IPS-18a (cell line): ENCODE measurements around the gene GP5.

Experiments used
- H3K27ac ChIP-seq: one replicate; pipeline ENCODE4 v1.5.1; 2013; ENCODE audit warnings: low read length
- H3K27me3 ChIP-seq: one replicate; pipeline ENCODE4 v1.6.1; 2013; ENCODE audit warnings: mild to moderate bottlenecking, low read length; ENCODE audit not compliant: control insufficient read depth, insufficient read depth
- H3K36me3 ChIP-seq: one replicate; pipeline ENCODE4 v1.6.1; 2013; ENCODE audit warnings: low read depth, low read length; ENCODE audit not compliant: control insufficient read depth
- H3K4me1 ChIP-seq: one replicate; pipeline ENCODE4 v1.6.1; 2013; ENCODE audit warnings: low read depth, low read length; ENCODE audit not compliant: control insufficient read depth
- H3K4me3 ChIP-seq: one replicate; pipeline ENCODE4 v1.5.1; 2013; ENCODE audit warnings: low read length
- H3K9ac ChIP-seq: one replicate; pipeline ENCODE4 v1.6.1; 2013; ENCODE audit warnings: mild to moderate bottlenecking, low read length, moderate library complexity
- H3K9me3 ChIP-seq: one replicate; pipeline ENCODE4 v1.6.1; 2013; ENCODE audit warnings: low read depth, low read length; ENCODE audit not compliant: control insufficient read depth

GP5 gene, protein sequence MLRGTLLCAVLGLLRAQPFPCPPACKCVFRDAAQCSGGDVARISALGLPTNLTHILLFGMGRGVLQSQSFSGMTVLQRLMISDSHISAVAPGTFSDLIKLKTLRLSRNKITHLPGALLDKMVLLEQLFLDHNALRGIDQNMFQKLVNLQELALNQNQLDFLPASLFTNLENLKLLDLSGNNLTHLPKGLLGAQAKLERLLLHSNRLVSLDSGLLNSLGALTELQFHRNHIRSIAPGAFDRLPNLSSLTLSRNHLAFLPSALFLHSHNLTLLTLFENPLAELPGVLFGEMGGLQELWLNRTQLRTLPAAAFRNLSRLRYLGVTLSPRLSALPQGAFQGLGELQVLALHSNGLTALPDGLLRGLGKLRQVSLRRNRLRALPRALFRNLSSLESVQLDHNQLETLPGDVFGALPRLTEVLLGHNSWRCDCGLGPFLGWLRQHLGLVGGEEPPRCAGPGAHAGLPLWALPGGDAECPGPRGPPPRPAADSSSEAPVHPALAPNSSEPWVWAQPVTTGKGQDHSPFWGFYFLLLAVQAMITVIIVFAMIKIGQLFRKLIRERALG

DNA sequence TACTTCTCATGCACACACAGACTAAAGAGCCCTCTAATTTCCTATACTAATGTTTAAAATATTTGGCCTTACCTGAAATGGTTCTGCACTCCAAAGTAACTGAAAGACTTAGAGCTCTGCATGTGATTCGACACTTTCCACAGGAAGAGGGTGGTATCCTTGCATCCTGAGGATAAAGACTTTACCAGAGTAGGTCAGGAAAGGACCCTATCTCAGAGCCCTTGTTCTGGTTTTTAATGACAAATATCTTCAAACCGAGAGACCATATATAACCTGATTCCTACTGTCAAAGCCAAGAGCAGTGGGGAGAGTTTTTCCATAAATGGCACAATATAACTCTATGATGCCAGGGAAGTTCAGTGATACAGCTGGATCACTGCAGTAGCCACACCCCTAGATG lies at the start of gene GP5:
GP5 (minus strand) TSS at position 101 of the 400 bp plus-strand sequence. CDS start 984 bp downstream, outside the sequence.
- Histone ChIP-seq H3K27me3 (no peaks in the 10 kb centered on the region), H3K4me1 (peaks cover 11% of the 10 kb centered on the region), H3K9me3 (no peaks in the 10 kb centered on the region), H3K36me3 (peaks cover 4% of the 10 kb centered on the region), H3K4me3 (no peak within 1 kb of the TSS), H3K9ac (no peak within 1 kb of the TSS), H3K27ac (no peak within 1 kb of the TSS)

DNA sequence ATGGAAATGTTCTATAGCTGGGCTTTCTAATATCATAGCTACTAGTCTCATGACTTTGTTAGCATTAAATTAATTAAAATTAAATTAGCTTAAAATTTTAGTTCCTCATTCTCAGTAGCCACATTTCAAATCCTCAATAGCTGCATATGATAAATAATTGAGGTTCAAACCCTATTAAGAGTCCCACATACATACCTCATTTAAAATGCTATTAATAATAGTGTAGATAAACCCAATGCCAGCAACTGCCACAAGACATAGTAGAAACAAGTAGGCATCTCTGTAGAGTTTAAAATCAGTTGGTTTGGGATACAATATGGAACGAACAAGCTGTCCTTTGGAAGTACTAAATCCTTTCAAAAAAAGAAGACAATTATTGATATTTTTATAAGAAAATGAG lies 48.6 kb upstream of the GP5 start:
- H3K27me3 ChIP-seq = no peaks in the 10 kb centered on the region
- H3K4me1 ChIP-seq = no peaks in the 10 kb centered on the region
- H3K4me3 ChIP-seq = no peak overlapping the region
- no peak overlapping the region for H3K9ac ChIP-seq
- peaks cover 56% of the 10 kb centered on the region for H3K36me3 ChIP-seq
- no peak overlapping the region for H3K27ac ChIP-seq
- no peaks in the 10 kb centered on the region for H3K9me3 ChIP-seq

DNA sequence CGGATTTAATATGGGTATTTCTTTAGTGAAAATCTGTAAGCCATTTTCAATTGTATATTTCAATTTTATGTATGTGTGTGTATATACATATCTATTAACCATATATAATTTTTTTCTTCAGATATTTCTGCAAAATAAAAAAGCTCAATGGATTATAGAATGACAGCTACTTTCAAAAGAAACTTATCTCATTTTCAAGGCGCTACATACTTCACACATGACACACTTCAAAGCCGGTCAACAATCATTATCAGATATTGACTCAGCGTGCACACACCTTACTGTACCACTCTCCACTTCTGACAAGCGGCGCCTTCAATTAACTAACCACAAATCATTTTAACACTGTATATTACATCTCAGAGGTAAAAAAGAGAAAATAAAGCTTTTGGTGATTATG lies 48.1 kb upstream of the GP5 start:
- no peak overlapping the region for H3K4me3 ChIP-seq
- H3K9ac ChIP-seq = no peak overlapping the region
- peaks cover 61% of the 10 kb centered on the region for H3K36me3 ChIP-seq
- no peaks in the 10 kb centered on the region for H3K27me3 ChIP-seq
- no peaks in the 10 kb centered on the region for H3K9me3 ChIP-seq
- no peak overlapping the region for H3K27ac ChIP-seq
- no peaks in the 10 kb centered on the region for H3K4me1 ChIP-seq

DNA sequence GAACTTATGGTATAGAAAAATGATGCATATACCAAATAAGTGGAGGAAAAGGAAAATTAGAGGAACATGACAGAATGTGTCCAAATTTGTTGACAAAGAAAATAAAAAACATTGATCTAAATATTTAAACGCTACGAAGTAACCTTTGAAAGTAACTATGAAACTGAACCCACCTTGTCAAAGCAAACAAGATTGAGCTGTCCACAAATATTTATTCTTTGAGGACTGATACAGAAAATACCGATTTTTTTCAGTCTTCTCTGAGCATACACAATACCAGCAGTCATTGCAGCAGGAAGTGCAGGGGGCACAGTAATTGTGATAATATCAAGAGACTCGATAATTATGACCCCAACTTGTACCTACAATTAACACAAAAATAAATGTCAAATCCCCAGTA lies 47.7 kb upstream of the GP5 start:
- H3K4me1 ChIP-seq = no peaks in the 10 kb centered on the region
- no peak overlapping the region for H3K9ac ChIP-seq
- H3K36me3 ChIP-seq = peaks cover 65% of the 10 kb centered on the region

DNA sequence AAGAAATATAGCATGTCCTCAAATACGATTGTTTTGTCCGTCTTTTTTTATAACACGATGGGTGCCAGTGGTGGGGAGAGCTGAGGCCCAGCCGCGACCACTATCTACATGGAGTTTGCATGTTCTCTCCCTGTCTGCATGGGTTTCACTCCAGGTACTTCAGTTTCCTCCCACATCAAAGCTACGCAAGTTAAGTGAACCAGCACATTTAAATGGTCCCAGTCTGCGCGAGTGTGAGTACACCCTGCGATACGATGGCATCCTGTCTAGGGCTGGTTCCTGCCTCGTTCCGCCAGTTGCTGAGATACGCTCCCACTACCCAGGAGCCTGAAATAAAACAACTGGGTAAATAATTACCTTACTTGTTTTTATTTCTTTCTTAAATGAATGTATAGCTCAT lies 47.1 kb upstream of the GP5 start:
- H3K27me3 ChIP-seq = no peaks in the 10 kb centered on the region
- no peak overlapping the region for H3K4me3 ChIP-seq
- H3K27ac ChIP-seq = no peak overlapping the region
- no peaks in the 10 kb centered on the region for H3K9me3 ChIP-seq
- no peak overlapping the region for H3K9ac ChIP-seq
- peaks cover 69% of the 10 kb centered on the region for H3K36me3 ChIP-seq
- no peaks in the 10 kb centered on the region for H3K4me1 ChIP-seq

More for the DNA sequence above, 47.7 kb upstream of the GP5 start:
- no peak overlapping the region for H3K27ac ChIP-seq
- no peaks in the 10 kb centered on the region for H3K27me3 ChIP-seq
- no peaks in the 10 kb centered on the region for H3K9me3 ChIP-seq
- no peak overlapping the region for H3K4me3 ChIP-seq

DNA sequence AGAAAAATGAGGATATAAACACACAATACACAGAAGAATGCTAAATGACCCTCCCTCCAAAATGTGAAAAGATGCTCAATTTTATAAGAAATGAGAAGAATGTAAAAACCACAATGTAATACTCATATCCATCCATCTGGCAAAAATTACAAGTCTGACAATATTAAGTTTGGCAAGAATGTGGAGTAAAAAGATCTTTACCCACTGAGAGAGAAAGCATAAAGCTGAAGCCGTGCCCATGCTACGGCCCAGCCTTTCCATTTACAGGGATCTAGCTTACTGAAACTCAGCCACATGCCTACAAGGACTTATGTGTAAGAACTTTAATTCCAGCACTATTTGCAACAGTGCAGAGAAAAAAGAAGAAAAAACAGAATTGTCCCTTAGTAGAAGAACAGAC lies 44.8 kb upstream of the GP5 start:
- no peaks in the 10 kb centered on the region for H3K27me3 ChIP-seq
- H3K9ac ChIP-seq = no peak overlapping the region
- no peak overlapping the region for H3K4me3 ChIP-seq
- no peaks in the 10 kb centered on the region for H3K4me1 ChIP-seq
- H3K36me3 ChIP-seq = peaks cover 74% of the 10 kb centered on the region
- H3K27ac ChIP-seq = no peak overlapping the region
- H3K9me3 ChIP-seq = no peaks in the 10 kb centered on the region

DNA sequence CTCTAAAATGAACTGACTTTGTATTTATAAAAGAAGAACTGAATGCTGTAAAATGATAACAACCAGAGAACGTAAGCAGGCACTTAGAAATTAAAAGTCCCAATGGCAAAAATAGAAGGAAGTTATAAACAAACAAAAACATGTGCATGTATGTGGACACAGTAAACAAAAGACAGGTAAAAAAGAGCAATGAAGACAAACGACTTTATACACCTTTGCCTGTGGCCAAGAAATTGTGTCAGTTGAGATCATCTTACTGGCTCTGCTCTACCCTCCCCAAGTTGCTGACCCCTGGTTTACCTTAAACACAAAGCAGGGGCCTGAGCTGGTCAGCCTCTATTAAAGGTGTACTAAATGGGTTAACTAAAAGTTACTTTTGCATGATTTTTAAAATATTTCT lies 41.7 kb upstream of the GP5 start:
- H3K4me1 ChIP-seq = no peaks in the 10 kb centered on the region
- H3K27me3 ChIP-seq = no peaks in the 10 kb centered on the region
- no peak overlapping the region for H3K9ac ChIP-seq
- peaks cover 74% of the 10 kb centered on the region for H3K36me3 ChIP-seq
- no peaks in the 10 kb centered on the region for H3K9me3 ChIP-seq
- H3K4me3 ChIP-seq = no peak overlapping the region
- no peak overlapping the region for H3K27ac ChIP-seq

DNA sequence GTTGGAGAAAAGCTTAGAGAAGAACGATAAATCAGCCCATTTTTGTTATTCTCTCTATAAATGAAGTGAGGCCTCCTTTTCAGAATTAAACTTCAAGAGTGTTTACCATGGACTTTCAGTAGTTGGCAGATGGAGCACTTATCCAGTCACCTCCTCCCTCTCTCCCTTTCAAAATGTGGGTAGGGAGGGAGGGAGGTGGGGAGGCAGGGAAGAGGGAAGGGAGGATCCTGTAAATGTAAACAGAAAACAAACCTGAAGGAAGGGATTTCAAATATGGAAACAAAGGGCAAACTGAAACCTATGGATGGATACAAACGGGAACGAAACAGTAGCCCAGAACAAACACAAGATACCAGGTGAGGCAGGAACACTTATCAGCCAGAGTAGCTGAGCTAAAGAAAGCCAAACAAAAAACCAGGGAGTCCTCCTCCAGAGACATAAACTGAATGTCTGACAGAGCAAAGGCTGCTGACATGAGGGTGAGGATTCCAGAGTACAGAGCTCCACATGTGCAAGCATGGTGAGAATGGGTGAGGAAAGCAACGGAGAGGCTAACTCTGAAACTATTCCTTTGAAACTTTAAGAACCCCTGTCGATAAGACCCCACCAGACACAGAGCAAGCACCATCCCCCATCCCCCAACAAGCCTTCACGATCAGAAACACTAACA lies 41.0 kb upstream of the GP5 start:
- H3K9ac ChIP-seq = no peak overlapping the region
- no peaks in the 10 kb centered on the region for H3K9me3 ChIP-seq
- no peak overlapping the region for H3K27ac ChIP-seq
- no peaks in the 10 kb centered on the region for H3K4me1 ChIP-seq
- no peak overlapping the region for H3K4me3 ChIP-seq
- H3K36me3 ChIP-seq = peaks cover 80% of the 10 kb centered on the region
- H3K27me3 ChIP-seq = no peaks in the 10 kb centered on the region

DNA sequence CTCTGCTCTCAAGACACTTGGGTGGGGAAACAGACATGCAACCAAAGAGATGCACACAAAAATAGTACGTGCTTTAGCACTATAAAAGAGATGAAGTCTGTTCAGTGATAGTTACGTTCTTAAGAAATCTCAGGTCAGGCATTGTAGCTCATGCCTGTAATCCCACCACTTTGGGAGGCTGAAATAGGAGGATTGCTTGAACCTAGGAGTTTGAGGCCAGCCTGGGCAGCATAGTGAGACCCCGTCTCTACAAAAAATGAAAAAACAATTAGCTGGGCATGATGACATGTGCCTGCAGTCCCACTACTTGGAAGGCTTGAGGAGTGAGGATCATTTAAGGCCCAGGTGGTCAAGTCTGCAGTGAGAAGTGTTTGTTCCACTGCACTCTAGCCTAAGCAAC lies 35.4 kb upstream of the GP5 start:
- Histone ChIP-seq H3K4me1 (no peaks in the 10 kb centered on the region), H3K9me3 (no peaks in the 10 kb centered on the region), H3K9ac (no peak overlapping the region), H3K4me3 (no peak overlapping the region), H3K36me3 (peaks cover 93% of the 10 kb centered on the region), H3K27me3 (no peaks in the 10 kb centered on the region), H3K27ac (no peak overlapping the region)

DNA sequence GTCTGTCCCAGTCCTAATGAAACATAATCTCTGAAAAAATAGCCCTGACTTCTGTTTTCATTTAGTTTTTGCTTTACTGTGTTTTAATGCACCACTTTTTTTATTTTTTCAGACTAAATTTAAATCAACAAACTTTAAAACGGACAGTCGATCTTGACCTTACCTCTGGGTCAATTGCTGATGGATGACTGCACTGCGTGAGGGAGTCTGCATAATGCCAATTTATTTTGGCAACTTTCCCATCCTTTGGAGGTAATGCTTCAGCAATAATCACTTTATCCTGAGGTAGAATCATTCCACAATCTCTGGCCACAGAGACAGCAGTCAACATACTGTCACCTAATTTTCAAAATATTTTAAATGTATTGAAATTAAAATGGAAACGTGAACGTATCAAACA lies 32.5 kb upstream of the GP5 start:
- no peak overlapping the region for H3K4me3 ChIP-seq
- H3K4me1 ChIP-seq = no peaks in the 10 kb centered on the region
- H3K36me3 ChIP-seq = peaks cover 84% of the 10 kb centered on the region
- H3K9ac ChIP-seq = no peak overlapping the region
- H3K27ac ChIP-seq = no peak overlapping the region
- H3K9me3 ChIP-seq = no peaks in the 10 kb centered on the region
- no peaks in the 10 kb centered on the region for H3K27me3 ChIP-seq

DNA sequence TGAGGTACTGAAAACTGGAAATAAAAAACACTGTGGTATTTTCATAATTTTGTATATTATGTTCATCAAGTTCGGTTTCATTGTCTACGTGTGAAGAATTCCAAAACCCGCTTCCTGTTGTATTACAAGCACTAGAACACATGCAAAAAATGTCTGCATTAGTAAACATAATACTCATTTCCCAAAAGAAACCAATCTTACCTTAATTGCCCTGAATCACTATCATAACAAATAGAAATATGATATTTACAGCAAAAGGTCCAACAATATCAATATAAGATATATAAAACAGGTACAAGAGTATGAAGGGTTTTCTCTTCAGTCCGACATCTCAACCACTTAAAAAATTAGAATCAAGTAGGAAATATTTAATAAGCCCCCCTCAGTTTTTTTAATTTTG lies 26.3 kb upstream of the GP5 start:
- Histone ChIP-seq H3K9ac (no peak overlapping the region), H3K27ac (no peak overlapping the region), H3K4me1 (no peaks in the 10 kb centered on the region), H3K4me3 (no peak overlapping the region), H3K9me3 (no peaks in the 10 kb centered on the region), H3K36me3 (peaks cover 65% of the 10 kb centered on the region), H3K27me3 (no peaks in the 10 kb centered on the region)
